DMS53 treated with DMSO at 0.1 percent for 48 hours (cell line): ENCODE measurements around the gene CENPO.
A peak's percentile ranks its signal among the peaks of the same experiment; 100 is the strongest.

ENCODE experiments used
- DNase-seq: peaks from one replicate; lab custom pipeline; 2025; ENCODE audit not compliant: unreplicated experiment; lab: John Stamatoyannopoulos, UW

The CENPO gene, protein sequence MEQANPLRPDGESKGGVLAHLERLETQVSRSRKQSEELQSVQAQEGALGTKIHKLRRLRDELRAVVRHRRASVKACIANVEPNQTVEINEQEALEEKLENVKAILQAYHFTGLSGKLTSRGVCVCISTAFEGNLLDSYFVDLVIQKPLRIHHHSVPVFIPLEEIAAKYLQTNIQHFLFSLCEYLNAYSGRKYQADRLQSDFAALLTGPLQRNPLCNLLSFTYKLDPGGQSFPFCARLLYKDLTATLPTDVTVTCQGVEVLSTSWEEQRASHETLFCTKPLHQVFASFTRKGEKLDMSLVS

DNA sequence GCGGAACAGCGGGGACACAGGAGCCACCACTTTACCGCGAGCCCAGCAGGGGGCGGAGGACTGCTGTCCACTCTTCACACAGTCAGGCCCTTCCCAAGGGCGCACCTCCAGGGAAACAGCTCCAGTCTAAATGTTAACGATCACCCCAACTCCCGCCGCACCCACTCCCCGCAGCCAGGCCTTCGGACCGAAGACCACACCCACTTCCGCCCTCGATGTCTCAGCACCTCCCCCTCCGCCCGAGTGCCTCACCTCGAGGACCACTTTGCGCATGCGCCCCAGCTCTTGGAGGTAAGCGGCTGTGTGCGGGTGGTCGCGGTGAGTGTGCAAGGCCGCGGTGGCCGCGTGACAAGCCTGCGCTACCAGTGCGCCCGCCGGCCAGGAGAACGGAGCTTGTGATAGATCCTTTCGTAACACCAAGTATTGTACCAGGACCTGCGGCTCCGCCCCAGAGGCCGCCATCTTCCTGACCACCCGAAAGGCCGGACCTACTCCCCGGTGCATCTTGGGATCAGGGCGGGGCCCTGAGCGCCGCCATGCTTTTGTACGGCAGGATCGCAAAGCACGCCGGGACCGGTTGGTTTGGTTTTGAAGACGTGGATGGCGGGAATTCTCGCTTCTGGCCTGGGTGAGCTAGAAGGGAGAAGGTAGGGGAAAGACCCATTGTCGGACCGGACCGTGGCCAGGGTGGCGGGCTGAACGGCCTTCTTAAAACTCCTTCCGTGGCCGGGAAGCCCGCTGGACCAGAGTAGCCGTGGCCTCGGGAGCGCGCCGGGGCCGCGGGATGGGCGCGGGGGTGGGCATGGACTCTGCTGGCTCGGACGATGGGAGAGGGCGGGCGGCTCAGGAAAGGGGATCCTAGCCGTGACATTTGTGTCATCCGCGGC is at the start of gene CENPO, which contains the start of gene PTRHD1:
Gene CENPO (plus strand): TSS at position 552 of the 887 bp plus-strand sequence. CDS start 495 bp downstream, outside the sequence.
Gene PTRHD1 (minus strand): TSS at position 518 of the 887 bp plus-strand sequence. CDS start 14 bp downstream, at position 504.
- DNase-seq = peak; percentile 88

DNA sequence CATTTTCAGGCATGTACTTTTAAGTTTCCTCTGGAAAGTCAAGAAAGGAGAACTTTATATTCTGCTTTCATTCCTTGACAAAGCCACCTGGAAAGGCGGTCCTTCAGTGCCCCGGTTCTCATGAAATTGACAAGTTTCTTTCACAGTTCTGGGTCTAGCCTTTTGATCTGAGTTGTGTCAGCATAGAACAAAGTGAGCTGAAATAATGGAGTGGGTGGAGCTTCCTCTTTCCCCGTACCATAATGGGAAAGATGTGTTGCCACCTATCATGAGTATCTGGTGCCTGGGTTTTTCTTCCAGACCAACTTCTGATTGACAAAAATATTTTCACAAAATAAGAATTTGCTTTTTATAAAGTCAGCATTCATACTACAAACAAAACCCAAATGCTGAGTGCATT is 49.3 kb upstream of the CENPO start:
- no peak for DNase-seq

DNA sequence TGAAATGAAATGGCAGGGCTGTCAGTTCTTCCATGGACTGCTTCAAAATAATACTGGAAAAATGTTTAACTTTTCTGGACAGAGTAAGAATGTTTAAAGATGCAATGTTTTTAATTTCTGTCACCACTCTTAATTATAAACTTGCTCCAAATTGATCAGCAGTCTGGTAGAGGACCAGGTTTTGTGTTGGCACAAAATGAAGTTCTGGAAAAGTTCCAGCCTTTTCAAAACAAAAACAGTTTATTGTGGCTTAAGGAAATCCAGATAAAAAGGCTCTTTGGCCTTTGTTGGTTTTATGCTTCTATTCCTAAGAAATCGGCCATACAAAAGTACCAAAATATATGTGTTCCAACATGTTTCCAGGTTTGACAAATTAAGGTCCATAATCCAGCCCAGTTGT is 48.9 kb upstream of the CENPO start:
- no peak for DNase-seq

DNA sequence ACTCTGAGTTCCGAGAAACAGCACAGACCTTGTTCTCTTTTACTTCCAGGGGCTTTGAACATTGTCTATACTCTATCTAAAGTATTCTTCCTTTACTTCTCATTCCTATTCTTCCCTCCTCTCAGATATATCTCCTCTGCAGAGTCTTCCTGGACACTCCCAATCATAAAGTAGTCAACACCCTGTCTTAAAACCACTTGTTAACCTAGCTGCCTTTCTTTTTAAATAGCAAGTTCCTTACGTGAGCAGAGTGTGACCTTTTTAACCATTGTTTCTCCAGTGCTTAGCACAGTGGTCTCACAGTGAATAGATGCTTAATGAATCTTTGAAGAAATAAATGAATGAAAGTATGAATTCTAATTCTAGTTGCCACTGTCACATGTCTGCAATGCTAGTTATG is 47.4 kb upstream of the CENPO start:
- DNase-seq = no peak

DNA sequence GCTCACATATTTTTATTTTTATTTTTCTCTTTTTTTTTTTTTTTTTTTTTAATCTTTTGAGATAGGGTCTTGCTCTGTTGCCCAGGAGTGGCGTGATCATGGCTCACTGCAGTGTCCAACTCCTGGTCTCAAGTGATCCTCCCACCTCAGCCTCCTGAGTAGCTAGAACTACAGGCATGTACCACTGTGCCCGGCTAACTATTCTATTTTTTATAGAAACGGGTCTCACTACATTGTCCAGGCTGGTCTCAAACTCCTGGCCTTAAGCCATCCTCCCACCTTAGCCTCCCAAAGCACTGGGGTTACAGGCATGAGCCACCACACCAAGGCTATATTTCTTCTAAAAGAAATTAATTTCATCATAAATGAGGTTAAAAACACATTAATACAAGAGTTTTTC is 45.9 kb upstream of the CENPO start:
- no peak for DNase-seq

DNA sequence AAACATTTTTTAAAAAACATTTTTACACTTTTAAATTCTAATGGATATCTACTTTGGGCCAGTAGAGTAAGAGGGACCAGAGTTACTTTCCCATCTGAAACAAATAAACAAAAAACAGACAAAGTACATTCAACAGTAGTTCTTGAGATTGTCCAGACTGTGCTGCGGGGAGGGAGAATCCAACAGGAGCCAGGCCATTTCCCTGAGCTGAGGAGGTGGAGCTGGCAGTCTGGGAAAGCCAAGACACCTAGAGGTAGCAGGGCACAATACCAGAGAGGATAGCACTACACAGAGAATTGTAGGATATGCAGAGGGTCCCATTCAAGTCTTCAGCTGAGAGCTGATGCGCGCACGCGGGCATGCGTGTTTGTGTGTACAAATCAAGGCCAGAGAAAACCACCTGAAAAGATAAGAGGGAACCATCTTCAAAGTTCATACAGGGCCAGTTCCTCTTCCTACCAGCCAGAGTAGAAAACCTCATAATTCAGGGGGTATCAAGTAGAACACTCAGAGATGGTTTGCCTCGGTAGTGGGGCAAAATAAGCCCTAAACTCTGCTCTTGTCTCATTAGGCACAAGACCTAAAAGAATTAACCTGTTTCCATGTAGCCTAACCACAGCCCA is 44.0 kb upstream of the CENPO start:
- no peak for DNase-seq

DNA sequence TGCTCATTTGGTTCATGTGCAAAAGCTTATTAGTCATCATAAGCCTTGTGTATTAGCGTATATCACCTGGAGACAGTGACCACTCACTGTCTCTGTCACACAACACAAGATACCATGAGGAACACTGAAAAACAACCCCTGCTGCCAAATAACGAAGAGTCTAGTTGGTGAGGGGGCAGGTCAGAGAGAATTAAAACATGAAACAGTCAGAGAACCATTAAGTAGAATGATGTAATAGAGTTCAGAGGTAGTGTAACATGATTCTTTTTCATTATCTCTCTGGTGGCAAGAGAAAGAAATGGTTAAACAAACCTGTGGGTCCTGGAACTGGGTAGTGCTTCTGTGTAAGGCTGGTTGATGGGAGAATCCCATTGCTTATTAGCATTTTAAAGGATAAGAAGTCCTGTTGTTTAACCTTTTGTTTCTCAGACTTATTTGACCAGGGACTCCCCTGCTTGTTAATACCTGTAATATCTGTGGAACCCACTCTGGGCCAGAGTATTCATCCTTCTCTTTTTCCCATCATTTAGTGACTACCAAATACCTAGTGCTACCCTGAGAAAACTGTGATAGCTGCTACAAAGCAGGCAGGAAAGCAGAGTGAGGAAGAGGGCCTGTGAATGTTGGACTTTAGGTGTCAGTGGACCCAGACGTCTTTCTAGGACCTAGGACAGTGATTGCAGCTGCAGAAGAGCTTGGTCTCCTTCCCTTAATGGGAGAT is 38.1 kb upstream of the CENPO start:
- DNase-seq = no peak

DNA sequence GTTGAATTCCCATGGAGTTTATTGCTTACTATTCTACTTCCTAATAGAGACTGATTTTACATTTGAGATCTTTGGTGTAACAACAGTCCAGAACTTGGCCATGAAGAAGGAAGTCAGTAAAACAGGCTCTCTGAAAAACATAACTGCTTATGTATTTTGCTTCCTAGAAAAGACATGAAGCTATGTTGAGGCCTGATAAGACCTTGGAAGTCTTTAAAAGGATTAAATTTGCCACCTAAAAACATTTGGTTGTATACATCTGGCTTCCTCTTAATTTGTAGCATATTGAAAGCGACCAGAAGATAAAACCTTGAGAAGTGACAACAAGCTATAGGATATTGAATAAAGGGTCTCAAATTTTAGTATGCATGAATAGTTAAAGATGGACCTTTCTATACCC is 36.4 kb upstream of the CENPO start:
- no peak for DNase-seq

DNA sequence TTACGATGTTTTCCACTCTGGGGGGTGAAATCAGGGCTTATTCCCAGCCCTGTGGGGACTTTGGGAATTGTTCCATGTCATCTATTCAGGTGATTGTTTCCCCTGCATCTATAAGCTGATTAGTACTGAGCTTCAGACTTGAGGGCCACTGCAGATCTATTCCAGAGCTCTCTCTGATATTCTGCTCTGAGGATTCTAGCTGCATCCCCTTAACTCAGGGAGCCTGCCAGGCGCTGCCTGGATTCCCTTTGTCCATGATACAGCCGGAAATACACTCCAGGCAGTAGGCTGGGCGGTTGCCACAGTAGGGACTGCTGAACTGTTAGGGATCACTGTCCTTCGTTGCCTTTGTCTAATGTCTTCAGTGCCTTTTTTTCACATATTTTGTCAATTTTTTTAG is 31.4 kb upstream of the CENPO start:
- no peak for DNase-seq

DNA sequence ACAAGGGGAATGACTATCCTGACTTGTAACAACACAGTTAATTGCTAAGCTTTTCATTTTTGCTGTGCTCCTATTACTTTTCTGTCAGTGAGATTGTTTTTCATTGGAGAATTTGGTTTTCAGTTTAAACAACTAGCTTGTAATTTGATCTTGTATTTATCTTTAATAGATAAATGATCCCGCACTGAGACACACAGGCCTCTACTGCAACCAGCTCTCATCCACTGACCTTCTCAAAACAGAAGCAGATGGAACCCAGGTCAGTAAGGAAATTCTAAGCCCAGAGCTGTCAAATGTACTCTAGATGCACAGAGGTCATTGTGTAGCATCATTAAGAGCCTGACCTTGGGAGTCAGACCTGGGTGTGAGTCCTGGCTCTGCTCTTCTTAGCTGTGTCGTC is 30.7 kb upstream of the CENPO start:
- DNase-seq = no peak

DNA sequence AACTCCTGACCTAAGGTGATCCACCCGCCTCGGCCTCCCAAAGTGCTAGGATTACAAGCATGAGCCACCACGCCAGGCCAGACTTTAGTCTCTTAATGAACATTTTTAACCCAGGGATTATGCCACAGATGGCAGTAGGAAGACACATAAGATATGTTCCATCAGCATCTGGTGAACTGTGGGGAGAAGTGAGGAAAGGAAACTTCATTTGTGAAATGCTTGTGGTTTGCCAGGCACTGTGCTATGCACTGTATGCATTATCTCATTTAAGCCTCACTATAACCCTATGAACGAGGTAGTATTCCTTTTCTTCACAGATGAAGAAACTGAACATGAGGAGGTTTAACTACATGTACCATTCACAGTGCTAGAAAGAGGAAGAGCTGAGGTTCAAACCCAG is 29.4 kb upstream of the CENPO start:
- no peak for DNase-seq

DNA sequence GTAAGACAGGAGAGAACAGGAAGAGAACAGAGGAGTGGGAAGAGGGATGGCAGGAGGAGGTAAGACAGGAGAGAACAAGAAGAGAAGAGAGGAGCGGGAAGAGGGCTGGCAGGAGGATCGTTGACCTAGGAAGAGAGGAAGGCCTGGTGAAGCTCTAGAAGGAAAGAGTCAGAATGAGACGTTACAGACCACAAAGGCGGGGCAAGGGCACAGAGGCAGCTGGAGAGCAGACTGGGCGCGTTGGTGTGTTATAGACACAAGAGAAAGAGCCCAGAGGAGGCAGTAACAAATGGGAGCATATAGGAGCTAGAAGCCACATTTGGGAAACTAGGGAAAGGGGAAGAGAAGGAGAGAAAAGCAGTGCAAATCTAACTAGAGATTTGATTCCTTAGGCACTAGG is 26.6 kb upstream of the CENPO start:
- DNase-seq = no peak

DNA sequence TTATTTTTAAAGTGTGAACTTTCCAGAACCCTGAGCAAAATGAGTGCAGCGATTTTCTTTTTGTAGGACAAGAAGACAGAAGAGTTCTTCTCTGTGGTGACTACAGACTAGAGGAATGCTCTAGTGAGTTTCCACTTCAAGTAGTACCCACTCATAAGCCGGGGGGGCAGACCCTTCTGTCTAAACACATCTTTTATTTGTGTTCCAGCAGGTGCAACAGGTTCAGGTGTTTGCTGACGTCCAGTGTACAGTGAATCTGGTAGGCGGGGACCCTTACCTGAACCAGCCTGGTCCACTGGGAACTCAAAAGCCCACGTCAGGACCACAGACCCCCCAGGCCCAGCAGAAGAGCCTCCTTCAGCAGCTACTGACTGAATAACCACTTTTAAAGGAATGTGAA is 25.2 kb upstream of the CENPO start:
- DNase-seq = peak; percentile 79

DNA sequence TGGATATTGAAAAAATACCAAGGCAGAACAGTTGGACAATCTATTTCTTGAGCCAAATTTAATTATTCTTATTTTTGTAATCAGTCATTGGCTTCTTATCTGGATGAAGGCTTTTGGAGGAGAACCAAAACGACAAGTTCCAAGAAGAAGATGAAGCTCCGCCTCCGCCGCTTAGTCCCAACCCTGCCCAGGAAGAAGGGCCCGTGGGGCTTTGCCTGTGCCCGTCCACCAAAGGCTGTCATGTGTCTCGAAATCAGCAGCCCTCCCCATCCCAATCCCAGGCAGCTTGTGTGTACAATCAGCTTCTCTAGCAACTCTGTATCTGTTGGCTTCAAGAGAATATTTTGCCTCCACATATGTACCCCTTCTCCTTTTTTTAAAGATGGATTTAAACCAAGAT is 24.6 kb upstream of the CENPO start:
- no peak for DNase-seq

DNA sequence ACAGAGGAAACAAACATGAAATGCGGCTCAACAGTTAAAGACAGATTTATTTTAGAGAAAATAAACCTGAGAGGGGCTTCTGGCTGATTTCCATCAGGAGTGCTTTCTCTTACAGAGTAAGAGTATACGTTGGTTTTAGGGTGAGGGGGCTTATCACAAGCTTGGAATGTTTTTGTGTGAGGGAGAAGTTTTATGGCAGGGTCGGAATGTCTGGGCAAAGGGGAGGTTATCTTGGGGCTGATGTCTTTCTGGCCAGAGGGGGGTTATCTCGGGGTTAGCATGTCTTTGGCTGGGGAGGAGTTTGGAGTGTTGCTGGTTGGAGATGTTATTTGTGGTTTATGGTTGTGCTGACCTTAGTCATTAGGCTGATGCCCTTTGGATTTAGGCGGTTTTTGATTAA is 22.2 kb upstream of the CENPO start:
- no peak for DNase-seq

DNA sequence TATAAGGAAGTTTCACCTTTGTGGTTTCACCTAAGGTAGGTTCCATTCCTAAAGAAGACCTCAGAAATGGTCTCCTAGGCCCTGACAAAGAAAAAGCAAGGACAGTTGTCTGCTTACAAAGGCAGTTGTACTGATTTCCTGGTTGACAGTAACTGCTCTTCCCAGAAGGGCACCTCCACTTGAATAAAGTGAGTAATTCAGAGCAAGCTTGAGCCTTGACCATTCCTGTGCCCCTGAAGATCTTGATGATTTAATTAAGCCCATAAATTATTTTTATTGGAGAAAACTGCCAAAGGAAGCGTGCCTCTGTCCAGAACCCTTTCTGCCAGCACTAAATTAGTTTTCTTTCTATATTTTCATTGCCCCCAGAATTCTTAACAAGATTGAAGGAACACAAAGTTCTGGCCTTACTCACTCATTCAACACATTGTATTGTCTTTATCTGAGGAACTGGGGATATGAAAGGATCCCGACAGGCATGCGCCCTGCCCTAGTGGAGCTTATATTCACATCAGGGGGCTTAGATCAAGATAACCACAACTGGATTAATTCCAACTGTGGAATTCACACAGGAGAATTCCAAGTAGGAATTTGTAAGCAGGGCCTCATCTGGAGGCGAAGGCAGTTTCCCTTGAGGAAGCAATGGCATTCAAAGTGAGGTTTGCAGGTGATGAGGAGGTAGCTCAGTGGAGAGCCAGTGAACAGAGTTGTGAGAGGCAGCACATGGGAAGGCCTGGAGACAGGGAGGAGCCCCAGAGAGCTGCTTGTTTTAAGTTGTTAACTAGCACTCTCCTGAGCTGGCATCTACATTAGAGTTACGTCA is 21.2 kb upstream of the CENPO start:
- DNase-seq = peak; percentile 7

DNA sequence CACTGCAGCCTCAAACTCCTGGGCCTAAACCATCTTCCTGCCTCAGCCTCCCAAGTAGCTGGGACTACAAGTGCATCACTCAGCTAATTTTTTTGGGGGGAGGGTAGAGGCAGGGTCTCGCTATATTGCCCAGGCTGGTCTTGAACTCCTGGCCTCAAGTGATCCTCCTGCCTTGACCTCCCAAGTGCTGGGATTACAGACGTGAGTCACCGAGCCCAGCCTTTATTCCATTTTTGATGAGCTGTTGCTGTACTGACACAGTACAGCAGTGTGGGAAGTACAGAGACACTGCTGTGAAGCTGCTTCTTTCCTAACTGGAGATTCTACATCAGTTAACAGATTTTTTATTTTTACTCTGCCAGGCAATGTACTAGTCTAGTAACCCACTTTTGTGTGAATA is 18.9 kb upstream of the CENPO start:
- no peak for DNase-seq

DNA sequence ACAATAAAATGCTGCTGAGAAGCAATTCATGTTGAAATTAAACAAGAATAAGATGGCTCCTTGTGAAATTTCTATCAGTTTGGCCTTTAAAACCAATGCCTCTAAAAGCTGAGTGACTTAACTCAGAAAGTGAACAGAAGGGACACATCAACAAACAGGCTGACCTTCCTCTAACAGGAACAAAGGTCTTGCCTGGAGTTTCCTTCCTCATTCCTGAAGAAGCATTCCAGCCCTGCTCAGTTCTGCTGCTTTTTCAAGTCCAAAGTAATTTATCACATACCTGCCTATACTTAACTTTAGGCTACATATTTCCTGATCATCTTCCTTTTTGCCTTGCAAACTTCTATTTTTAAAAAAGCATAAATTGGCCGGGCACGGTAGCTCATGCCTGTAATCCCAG is 14.1 kb upstream of the CENPO start:
- no peak for DNase-seq

DNA sequence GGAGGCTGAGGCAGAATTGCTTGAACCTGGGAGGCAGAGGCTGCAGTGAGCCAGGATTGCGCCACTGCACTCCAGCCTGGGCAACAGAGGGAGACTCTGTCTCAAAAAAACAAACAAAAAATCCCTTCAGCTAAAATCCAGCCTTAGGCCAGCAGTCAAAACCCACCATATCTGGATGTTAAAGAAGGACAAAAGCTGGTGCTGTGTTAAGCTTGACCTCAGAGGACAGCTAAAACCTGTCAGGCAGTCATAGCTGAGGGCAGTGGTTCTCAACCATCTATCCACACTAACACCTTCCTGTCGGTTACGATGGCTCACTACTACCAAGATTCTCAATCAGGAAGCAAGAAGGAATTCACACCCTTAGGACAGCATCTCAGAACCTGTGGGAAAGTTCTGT is 9.6 kb upstream of the CENPO start:
- no peak for DNase-seq

DNA sequence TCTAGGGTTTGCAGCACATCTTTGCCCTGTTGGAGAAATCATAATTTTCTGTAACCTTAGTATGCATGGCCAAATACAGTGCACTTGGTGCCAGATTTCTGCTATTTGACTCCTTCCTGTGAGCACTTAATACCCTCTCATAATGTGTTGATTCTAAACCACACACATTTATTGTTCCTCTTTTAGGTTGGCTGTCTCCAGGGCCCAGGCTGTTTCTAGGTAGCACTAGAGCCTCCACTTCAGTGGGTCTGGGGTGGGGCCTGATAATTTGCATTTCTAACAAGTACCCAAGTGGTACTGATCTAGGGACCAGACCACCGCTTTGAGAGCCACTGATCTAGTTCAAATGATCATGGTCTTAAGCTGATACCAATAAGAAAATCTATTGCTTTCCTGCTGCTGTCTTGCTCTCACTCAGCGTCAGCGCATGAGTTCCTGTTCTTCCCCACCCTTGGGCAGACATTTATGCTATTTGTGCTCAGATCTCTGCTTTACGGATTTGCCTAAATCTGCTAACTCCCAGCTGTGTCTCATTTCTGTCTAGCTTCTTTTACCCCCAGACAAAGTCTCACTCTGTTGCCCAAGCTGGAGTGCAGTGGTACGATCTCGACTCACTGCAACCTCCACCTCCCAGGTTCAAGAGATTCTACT is 7.4 kb upstream of the CENPO start:
- DNase-seq = no peak
